Nephron (organoid): ENCODE measurements around the gene SLC16A7.

ENCODE experiments used
- H3K27ac Mint-ChIP-seq, 3 experiments: 2 replicates each; pipeline ENCODE4 v1.8.0; 2020; ENCODE audit warnings: mixed read lengths in 3 of 3, mild to moderate bottlenecking in 2 of 3, moderate library complexity in 1 of 3
- H3K27me3 Mint-ChIP-seq: 2 replicates; pipeline ENCODE4 v1.8.0; 2021; ENCODE audit warnings: low read depth, mild to moderate bottlenecking, moderate library complexity, mixed read lengths
- H3K36me3 Mint-ChIP-seq: 2 replicates; pipeline ENCODE4 v1.8.0; 2020; ENCODE audit warnings: low read depth, mixed read lengths
- H3K4me1 Mint-ChIP-seq: 2 replicates; pipeline ENCODE4 v1.8.0; 2020; ENCODE audit warnings: mixed read lengths
- H3K4me3 Mint-ChIP-seq, 3 experiments: 2 replicates each; pipeline ENCODE4 v1.8.0; 2020; ENCODE audit warnings: mild to moderate bottlenecking in 3 of 3, mixed read lengths in 3 of 3, moderate library complexity in 2 of 3
- H3K9me3 Mint-ChIP-seq: 2 replicates; pipeline ENCODE4 v1.8.0; 2020; ENCODE audit warnings: mixed read lengths
- TF ChIP-seq, protein P1 (sequence below), 3 experiments: fragments of 200-600 bp; sonication (generic); IDR thresholded peaks; one replicate each; pipeline ENCODE4 v1.5.0; 2021; ENCODE audit warnings: antibody characterized with exemption in 3 of 3; ENCODE audit not compliant: unreplicated experiment in 3 of 3

Gene SLC16A7

DNA sequence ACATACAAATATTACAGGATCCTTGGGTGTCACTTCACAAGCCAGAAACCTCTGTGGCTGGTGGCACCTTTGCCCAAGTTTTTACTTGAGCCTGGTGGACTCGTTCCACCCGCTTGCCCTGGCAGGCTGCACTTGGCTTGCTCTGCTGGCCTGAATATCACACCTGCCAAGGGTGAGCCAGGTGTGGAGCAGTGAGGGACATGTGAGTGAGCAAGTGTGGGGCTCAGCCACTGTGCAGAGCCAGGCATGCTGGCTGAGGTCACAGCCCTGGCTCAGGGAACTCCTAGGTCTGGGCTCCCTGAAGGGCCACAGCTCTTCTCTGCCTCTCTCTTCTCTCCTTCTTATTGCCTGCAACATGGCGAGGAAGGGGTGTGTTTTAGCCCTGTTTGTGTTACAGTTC is 82.0 kb downstream of the SLC16A7 start:
- Mint-ChIP-seq H3K9me3 (no peaks in the 10 kb centered on the region), H3K4me1 (no peaks in the 10 kb centered on the region), H3K4me3 (no peak overlapping the region), H3K27me3 (no peaks in the 10 kb centered on the region), H3K27ac (no peak overlapping the region), H3K36me3 (no peaks in the 10 kb centered on the region)
- TF ChIP-seq, protein P1, sequence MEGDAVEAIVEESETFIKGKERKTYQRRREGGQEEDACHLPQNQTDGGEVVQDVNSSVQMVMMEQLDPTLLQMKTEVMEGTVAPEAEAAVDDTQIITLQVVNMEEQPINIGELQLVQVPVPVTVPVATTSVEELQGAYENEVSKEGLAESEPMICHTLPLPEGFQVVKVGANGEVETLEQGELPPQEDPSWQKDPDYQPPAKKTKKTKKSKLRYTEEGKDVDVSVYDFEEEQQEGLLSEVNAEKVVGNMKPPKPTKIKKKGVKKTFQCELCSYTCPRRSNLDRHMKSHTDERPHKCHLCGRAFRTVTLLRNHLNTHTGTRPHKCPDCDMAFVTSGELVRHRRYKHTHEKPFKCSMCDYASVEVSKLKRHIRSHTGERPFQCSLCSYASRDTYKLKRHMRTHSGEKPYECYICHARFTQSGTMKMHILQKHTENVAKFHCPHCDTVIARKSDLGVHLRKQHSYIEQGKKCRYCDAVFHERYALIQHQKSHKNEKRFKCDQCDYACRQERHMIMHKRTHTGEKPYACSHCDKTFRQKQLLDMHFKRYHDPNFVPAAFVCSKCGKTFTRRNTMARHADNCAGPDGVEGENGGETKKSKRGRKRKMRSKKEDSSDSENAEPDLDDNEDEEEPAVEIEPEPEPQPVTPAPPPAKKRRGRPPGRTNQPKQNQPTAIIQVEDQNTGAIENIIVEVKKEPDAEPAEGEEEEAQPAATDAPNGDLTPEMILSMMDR (IDR thresholded peaks at IDR 0.05; ENCODE audit: unreplicated experiment in 3 of 3) = no peak

DNA sequence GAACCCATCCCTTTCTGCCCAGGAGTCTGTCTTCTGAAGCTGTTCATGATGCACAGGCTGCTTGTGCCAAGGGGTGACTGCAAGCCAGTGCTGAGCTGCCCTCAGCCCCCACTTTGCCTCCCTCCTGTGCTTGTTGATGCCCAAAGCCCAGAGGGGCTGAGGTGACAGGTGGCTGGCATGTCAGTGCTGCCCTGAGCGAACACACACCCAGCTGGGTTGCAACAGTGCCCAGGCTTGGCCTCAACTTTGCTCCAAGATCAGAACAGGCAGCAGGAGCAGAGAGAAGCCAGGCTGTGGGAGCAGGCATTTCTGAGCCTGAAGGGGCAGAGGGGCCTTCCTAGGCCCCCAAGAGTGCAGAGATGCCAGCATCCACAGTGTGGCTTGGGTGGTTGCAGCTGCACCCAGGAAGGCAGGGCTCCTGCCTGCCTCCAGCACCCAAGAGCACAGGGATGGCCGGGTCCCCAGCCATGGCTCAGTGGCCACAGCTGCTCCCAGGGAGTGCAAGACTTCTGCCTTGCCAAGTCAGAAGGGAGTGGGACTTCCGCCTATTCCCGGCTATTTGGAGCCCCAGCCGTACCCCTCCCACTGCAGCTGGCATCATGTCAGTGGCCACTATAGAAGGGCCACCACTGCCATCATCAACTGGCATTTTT is 83.1 kb downstream of the SLC16A7 start:
- Mint-ChIP-seq H3K4me1 (no peaks in the 10 kb centered on the region), H3K27ac (no peak overlapping the region)

DNA sequence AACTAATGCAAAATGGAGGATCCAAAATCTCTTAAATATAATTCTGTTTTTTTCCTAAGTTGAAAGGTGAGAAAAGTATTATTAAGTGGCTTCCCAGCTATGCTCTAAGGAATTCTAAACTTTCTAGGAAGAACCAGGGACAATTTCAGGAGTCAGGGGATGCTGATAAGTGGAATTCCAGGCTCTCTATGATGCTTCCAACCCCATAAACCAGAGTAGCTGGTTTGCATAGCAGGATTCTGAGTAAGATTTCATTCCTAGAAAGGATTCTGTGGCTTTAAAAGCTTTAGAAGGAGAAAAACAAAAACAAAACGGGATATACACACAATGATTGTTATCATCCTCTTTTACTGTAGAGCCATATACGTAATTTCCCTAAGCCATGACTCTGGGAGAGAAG is 93.9 kb downstream of the SLC16A7 start:
- Mint-ChIP-seq H3K9me3 (no peaks in the 10 kb centered on the region), H3K27me3 (no peaks in the 10 kb centered on the region)

More for the DNA sequence above, 83.1 kb downstream of the SLC16A7 start:
- H3K36me3 Mint-ChIP-seq = no peaks in the 10 kb centered on the region
- TF ChIP-seq, protein P1 (IDR thresholded peaks at IDR 0.05; ENCODE audit: unreplicated experiment in 3 of 3) = no peak
- no peaks in the 10 kb centered on the region for H3K9me3 Mint-ChIP-seq
- no peaks in the 10 kb centered on the region for H3K27me3 Mint-ChIP-seq
- no peak overlapping the region for H3K4me3 Mint-ChIP-seq

DNA sequence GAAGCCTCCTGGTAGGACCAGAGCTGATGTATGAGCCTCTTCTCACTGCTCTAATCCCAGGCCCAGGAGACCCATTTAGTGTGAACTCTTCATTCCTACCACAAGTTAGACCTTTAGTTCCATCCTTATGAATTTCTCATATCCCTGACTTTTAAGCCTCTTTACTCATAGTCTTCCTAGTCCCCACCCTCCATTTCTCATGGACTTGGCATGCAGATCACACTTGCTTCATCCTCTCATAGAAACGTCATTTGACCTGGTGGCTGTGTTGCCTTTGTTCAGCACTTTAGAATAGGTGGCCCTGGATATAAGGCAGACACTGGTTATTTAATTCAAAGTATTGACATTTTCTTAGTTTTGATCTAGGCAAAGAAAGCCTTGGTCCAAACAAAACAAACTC is 99.5 kb downstream of the SLC16A7 start:
- Mint-ChIP-seq H3K4me3 (no peak overlapping the region), H3K27ac (no peak overlapping the region), H3K4me1 (no peaks in the 10 kb centered on the region), H3K27me3 (no peaks in the 10 kb centered on the region), H3K9me3 (no peaks in the 10 kb centered on the region), H3K36me3 (peaks cover 3% of the 10 kb centered on the region)
- TF ChIP-seq, protein P1 (IDR thresholded peaks at IDR 0.05; ENCODE audit: unreplicated experiment in 3 of 3) = no peak

More for the DNA sequence above, 93.9 kb downstream of the SLC16A7 start:
- Mint-ChIP-seq H3K27ac (no peak overlapping the region), H3K4me3 (no peak overlapping the region), H3K4me1 (no peaks in the 10 kb centered on the region), H3K36me3 (peaks cover 3% of the 10 kb centered on the region)
- TF ChIP-seq, protein P1 (IDR thresholded peaks at IDR 0.05; ENCODE audit: unreplicated experiment in 3 of 3) = no peak

DNA sequence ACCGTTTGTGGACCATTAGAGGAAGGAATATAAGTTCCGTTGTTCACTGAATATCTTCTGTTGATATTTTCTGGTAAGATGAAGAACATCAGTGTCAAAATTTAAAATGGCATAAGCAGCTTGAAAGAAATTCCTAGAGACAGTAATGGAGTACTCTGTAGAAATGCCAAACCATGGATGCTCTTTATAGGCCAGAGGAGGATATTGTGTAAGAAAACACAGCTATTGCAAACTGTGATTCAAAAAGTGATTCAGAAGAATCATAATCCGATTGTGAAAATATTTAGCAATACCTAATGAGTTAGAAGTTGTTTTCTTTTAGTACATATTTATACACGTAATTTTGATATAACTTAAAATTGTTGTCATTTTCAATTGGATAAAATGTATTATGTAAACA is 102.8 kb downstream of the SLC16A7 start:
- H3K4me3 Mint-ChIP-seq = no peak overlapping the region
- H3K4me1 Mint-ChIP-seq = no peaks in the 10 kb centered on the region
- no peak overlapping the region for H3K27ac Mint-ChIP-seq
- no peaks in the 10 kb centered on the region for H3K27me3 Mint-ChIP-seq
- TF ChIP-seq, protein P1 (IDR thresholded peaks at IDR 0.05; ENCODE audit: unreplicated experiment in 3 of 3) = no peak
- no peaks in the 10 kb centered on the region for H3K36me3 Mint-ChIP-seq
- H3K9me3 Mint-ChIP-seq = no peaks in the 10 kb centered on the region
